OCI-LY3 (cell line): Measurements from ENCODE around the gene PLEK.

Experiments
- CTCF ChIP-seq: fragments of 200-600, 300-600 bp; sonication (generic); IDR thresholded peaks from 2 replicates; pipeline ENCODE4 v1.5.1; 2014; ENCODE audit warnings: antibody characterized with exemption, low read length, low read depth
- EZH2phosphoT487 ChIP-seq: fragments of 200-600 bp; shearing (Covaris generic); IDR thresholded peaks from 2 replicates; pipeline ENCODE4 v1.6.1; 2018; ENCODE audit warnings: antibody characterized with exemption, mixed run types, low read depth

- TF ChIP-seq CTCF (no peak), EZH2phosphoT487 (no peak)
Measured at GRCh38 chr2:68391869-68392268, 26.8 kb downstream of the PLEK start.
